ENCODE data around the gene KYAT1.
A peak's percentile ranks its signal among the peaks of the same experiment; 100 is the strongest.

The KYAT1 gene

GRCh38 chr9:128788445-128788844 is 93.3 kb downstream of the KYAT1 start:
- Mint-ChIP-seq H3K36me3 (peaks cover 50 to 51% of the 10 kb centered on the region in 2 donors), H3K27ac (peak overlapping the region; percentile 97), H3K27me3 (no peaks in the 10 kb centered on the region), H3K9me3 (no peaks in the 10 kb centered on the region), H3K4me1 (peaks cover 31 to 58% of the 10 kb centered on the region in 2 donors), H3K4me3 (peak overlapping the region; percentile 99)
- no peak for DNase-seq
- ATAC-seq (replicated peaks) = no peak

GRCh38 chr9:128787659-128788058 is 94.1 kb downstream of the KYAT1 start:
- Mint-ChIP-seq H3K27ac (peak overlapping the region; percentile 97), H3K27me3 (no peaks in the 10 kb centered on the region), H3K4me3 (peak overlapping the region; percentile 99), H3K36me3 (peaks cover 47 to 51% of the 10 kb centered on the region in 2 donors), H3K9me3 (no peaks in the 10 kb centered on the region), H3K4me1 (peaks cover 31 to 58% of the 10 kb centered on the region in 2 donors)
- ATAC-seq (replicated peaks) (no peak), DNase-seq (no peak)

GRCh38 chr9:128786681-128787601 is 94.8 kb downstream of the KYAT1 start, which contains the start of gene TBC1D13:
TSS of gene TBC1D13 (plus strand) at chr9:128787253. CDS start at chr9:128787354, 101 bp downstream.
- Mint-ChIP-seq H3K36me3 (peaks cover 42 to 47% of the 10 kb centered on the region in 2 donors), H3K27me3 (no peaks in the 10 kb centered on the region), H3K27ac (peak within 1 kb of the TSS; percentile 97), H3K9me3 (no peaks in the 10 kb centered on the region), H3K4me1 (peaks cover 31 to 54% of the 10 kb centered on the region in 2 donors), H3K4me3 (peak within 1 kb of the TSS; percentile 99)
- peak; percentile 92 to 93 for ATAC-seq (replicated peaks)
- DNase-seq = peak; percentile 88

GRCh38 chr9:128785427-128785826 is 96.3 kb downstream of the KYAT1 start:
- Mint-ChIP-seq H3K27me3 (no peaks in the 10 kb centered on the region), H3K4me1 (peaks cover 26 to 46% of the 10 kb centered on the region in 2 donors), H3K36me3 (peaks cover 30 to 32% of the 10 kb centered on the region in 2 donors), H3K27ac (peak overlapping the region; percentile 79), H3K9me3 (no peaks in the 10 kb centered on the region), H3K4me3 (no peak overlapping the region)
- ATAC-seq (replicated peaks) (no peak), DNase-seq (no peak)

Data from stimulated activated naive B cell treated with anti-CD40 and anti-IgM and Interleukin-4, amounts not matched to agents 10 μg/mL and 1 μg/mL and 100 μg/mL, for 72 hours (primary cell).